ENCODE measurements around the gene EPC1. TPM values are rescaled to one million over a fixed set of nuclear protein-coding genes. Genes with fewer than 3 reads are reported as not detected.
A peak's percentile ranks its signal among the peaks of the same experiment; 100 is the strongest.
"Not testable (repeated sequence)": the region's sequence is repeated elsewhere in the genome, so short reads cannot be mapped to it uniquely, and the experiment has no call there.

Gene EPC1, protein sequence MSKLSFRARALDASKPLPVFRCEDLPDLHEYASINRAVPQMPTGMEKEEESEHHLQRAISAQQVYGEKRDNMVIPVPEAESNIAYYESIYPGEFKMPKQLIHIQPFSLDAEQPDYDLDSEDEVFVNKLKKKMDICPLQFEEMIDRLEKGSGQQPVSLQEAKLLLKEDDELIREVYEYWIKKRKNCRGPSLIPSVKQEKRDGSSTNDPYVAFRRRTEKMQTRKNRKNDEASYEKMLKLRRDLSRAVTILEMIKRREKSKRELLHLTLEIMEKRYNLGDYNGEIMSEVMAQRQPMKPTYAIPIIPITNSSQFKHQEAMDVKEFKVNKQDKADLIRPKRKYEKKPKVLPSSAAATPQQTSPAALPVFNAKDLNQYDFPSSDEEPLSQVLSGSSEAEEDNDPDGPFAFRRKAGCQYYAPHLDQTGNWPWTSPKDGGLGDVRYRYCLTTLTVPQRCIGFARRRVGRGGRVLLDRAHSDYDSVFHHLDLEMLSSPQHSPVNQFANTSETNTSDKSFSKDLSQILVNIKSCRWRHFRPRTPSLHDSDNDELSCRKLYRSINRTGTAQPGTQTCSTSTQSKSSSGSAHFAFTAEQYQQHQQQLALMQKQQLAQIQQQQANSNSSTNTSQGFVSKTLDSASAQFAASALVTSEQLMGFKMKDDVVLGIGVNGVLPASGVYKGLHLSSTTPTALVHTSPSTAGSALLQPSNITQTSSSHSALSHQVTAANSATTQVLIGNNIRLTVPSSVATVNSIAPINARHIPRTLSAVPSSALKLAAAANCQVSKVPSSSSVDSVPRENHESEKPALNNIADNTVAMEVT
- polyA plus RNA-seq (2014; cell fraction: cytosol; rRNA removed), result 13.9 and 16.9 TPM in 2 replicates
- 30.4 and 41.2 TPM in 2 replicates for polyA plus RNA-seq (2014; cell fraction: nucleus; rRNA removed)

DNA sequence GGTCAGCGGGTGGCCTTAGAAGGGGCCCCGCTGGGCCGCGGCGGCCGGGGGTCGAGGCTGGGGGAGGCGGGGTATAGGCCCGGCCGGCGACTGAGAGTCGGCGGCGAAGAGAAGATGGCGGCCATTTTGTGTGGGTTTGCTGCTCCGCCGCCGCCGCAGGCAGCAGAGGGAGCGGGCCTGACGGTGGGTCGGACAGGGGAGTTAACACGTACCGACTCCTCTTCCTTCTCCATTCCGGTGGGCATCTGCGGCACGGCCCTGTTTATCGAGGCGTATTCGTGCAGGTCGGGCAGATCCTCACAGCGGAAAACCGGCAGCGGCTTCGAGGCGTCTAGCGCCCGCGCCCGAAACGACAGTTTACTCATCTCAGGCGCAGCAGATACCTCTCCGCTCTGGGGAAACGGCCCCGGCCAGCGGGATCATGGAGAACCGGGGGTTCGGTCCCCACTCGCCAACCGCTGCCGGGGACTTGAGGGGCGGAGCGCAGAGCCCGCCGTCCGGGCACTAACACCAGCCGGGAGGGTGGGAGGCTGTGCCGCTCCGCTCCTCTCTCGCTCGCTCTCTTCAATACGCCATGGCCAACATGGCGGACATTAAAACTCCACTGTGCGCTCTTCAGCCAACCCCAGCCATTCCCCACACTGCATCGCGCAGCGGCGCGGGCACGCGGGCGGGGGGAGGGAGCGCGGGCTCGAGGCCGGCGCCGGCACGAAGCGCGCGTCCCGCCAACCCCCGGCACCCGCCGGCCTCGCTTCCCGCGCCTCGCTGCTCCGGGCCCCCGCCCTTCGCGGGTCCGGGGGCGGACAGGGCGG, at the start of gene EPC1:
TSS of gene EPC1 (minus strand) at position 608 of the 812 bp plus-strand sequence. CDS start at position 365, 243 bp downstream.
- DNase-seq (ENCODE audit: low spot score), result peak; percentile 77

GRCh38 chr10:32393911-32394310, 47.0 kb upstream of the EPC1 start:
- DNase-seq (ENCODE audit: low spot score), result no peak

DNA sequence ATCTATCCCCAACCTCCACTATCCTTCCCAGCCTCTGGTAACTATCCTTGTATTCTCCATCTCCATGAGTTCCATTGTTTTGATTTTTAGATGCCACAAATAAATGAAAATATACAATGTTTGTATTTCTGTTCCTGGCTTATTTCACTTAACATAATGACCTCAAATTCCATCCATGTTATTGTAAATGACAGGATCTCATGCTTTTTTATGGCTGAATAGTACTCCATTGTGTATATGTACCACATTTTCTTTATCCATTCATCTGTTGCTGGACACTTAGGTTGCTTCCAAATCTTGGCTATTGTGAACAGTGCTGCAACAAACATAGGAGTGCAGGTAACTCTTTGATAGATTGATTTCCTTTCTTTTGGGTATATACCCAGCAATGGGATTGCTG, 45.3 kb upstream of the EPC1 start:
- DNase-seq (ENCODE audit: low spot score), result not testable (repeated sequence)

DNA sequence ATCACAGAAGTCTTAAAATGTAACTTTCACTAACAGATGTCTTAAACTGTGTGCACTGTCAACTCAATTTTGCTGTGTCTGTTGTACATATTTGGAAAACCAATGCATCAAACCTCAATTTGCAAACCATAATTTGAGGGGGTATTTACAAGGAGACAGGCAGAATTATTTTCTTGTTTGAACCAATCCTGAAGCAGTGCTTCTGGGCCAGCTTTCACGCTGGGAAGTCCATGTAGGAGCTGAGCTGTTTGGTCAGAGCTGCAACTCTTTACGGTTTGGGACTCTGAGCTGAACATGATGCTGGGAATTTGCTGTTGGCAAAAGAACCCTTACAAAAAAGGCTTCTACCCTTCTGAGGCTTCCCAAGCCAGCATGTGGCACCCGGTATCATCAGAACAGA, 43.2 kb upstream of the EPC1 start:
- no peak for DNase-seq (ENCODE audit: low spot score)

GRCh38 chr10:32388258-32389027, 41.5 kb upstream of the EPC1 start:
- no peak for DNase-seq (ENCODE audit: low spot score)

DNA sequence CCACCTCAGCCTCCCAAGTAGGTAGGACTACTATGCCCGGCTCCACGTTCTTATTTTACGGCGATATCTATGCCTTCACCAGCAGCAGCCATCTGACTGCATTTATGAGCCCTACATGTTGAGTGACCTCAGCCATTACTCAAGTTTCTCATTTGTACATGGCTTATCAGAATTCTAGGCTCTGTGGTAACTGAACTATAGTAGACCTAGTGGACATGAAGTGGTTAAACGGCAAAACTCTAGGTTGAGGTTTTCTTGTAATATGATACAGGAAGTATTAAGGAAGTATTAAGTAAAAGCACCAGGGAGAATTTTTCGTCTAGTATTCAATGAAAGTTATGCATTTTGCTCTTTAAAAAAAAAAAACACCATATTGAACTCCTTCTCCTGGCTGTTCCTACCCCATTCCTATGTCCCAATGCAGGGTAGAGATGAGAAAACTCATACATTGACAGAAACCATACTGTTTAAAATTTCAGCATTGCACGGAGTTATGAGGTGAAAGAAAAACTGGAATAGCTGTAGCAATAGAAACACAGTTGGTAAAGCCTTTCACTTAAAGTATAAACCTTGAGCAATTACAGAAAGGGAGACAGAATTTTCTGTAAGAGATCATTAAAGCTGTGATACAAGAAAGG, 39.8 kb upstream of the EPC1 start:
- no peak for DNase-seq (ENCODE audit: low spot score)

DNA sequence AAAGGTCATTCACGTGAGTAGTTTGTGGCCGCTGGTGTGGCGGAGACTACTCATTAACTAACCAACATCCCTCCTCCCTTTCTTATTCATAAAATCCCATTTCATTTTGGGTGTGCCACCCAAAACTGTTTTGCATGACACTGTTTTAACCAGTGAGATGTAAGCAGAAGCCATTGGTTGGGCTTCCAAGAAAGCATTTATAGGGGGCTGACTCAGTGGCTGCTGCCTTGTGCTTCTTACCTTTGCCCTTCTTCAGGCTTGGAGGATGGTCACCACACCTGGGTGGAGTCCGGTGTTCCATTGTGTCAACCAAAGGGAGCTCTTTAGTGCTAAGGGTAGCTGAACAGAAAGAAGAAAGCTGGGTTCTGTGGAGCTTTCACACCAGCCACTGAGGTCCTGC, 37.2 kb upstream of the EPC1 start:
- no peak for DNase-seq (ENCODE audit: low spot score)

DNA sequence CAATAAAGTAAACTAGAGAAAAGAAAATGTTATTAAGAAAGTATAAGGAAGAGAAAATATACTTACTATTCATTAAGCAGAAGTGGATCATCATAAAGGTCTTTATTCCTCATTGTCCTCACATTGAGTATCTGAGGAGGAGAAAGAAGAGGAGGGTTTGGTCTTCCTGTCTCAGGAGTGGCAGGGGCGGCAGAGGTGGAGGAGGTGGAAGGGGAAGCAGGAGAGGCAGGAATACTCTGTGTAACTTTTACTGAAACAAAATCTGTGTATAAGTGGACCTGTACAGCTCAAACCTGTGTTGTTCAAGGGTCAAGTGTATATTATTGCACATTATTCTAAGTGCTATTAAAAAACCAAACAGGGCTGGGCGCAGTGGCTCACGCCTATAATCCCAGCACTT, 34.2 kb upstream of the EPC1 start:
- DNase-seq (ENCODE audit: low spot score), result no peak

DNA sequence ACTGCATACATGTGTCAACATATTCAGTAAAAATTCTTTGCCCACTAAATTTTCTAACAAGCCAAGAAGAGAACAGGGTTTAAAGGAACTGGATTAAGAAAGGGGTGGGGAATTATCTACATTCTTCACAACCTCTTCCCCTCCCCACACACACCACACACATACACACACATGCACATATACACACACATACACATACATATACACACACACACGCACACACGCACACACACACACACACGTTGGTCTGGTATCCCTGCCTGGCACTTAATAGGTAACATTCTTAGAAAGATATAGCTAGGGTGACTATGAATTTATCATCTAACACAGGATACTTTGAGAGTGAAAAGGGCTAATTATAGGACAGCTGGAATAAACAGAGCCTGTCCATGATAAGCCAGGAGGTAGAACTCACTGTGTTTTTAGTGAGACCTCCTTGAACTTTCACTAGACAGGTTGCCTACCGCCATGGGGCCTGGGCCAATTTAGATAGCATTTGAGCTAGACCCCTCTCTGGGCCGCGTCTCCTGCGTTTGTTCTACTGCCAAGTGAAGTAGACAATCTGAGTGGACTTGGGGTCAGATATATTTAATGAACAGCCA, 33.1 kb upstream of the EPC1 start:
- no peak for DNase-seq (ENCODE audit: low spot score)

- peak; percentile 45 for DNase-seq (ENCODE audit: low spot score)
Observed at GRCh38 chr10:32379318-32379949, 32.5 kb upstream of the EPC1 start.

DNA sequence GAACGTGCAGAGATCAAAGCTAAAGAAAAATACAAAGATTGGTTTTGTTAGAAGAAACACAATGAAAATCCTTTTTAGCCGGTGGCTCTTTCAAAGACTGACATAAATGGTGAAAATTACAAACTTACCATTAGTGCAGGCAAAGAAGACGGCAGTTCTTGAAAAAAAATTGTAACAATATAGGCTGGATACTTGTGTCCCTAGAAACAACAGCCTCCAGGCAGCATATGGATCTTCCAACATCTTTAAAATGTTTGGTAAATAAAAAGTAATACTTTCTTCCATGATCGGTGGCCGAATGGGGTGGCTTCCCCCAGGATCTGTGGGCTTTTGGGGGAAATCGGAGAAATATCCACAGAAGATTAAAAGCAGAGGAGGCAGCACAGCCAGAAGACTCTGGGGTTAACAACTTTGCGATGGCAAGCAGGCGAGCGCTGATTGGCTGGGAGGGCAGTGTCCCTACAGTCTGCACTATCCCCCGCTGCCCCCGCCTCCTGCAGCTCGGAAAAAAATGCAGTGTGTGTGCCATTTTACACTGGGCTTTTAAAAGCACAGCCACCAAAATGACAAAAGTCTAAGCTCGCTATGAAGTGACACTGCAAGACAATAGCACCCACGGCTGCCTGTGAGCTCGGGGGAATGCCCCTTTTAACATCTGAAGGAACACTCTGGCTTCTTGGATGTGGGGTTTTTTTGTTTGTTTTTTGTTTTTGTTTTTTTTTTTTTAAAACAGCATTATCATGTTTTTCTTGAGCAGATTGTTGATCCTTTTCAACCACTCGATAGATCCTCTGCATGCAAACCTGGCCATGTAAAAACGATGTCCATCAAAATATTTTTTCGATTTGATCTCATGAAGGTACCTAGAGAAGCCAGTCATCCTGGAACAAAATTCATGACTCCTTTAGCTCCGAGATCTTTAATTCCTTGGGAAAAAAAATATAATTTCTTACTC, 31.7 kb upstream of the EPC1 start:
- peak; percentile 83 for DNase-seq (ENCODE audit: low spot score)

- peak; percentile 31 for DNase-seq (ENCODE audit: low spot score)
Observed at GRCh38 chr10:32377458-32378259, 30.7 kb upstream of the EPC1 start.

DNA sequence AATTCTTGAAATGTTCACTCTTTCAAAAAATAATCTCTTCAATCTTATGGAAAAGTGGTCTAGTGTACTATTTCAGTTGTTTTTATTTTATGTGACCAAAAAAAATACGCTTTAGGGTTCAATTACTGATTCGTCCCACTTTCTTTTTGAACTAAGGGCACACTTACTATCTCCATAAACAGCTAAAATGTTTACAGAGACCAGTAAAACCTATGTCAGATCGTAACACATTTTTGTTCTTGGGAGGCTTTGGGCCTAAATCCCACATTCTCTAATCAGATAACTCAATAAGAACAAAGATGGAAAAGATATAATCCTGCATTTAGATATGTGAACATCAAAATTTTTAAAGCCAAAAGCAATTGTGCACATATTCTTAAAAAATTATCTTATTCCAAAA, 29.8 kb upstream of the EPC1 start:
- DNase-seq (ENCODE audit: low spot score), result no peak

DNA sequence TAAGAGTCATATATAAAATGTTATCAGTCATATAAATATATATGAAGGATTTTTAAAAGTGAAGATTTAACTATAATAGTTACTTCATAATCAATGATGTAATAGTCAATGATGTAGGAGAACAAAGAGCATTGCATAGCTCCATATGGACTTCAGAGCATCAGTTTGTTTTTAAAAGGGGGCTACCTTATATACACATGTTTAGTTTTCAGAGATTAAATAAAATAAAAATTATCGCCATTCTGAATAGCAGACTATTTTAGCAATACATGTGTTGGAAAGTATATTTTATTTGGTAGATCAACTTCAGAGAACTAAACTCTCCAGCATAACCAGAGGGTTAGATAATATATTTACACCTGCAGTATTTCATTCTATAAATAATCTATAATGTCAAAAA, 29.1 kb upstream of the EPC1 start:
- DNase-seq (ENCODE audit: low spot score), result no peak

- DNase-seq (ENCODE audit: low spot score), result no peak
Observed at GRCh38 chr10:32375631-32376030, 28.7 kb upstream of the EPC1 start.

- DNase-seq (ENCODE audit: low spot score), result no peak
Observed at GRCh38 chr10:32374605-32375004, 27.6 kb upstream of the EPC1 start.

- no peak for DNase-seq (ENCODE audit: low spot score)
Observed at GRCh38 chr10:32373496-32373895, 26.5 kb upstream of the EPC1 start.

GRCh38 chr10:32373031-32373430, 26.1 kb upstream of the EPC1 start:
- DNase-seq (ENCODE audit: low spot score), result no peak

Measured in SK-N-DZ (cell line).